GM18499 (cell line): ENCODE measurements around the gene DUSP8.

ENCODE experiments used
- ATAC-seq: cut with Tn5 transposase; IDR thresholded peaks from one replicate; pipeline ENCODE4 v1.9.1; 2021; ENCODE audit warnings: moderate number of reproducible peaks; ENCODE audit not compliant: insufficient read depth, unreplicated experiment

DUSP8 gene

GRCh38 chr11:1506981-1507380 lies 65.1 kb downstream of the DUSP8 start:
- no peak for ATAC-seq

DNA sequence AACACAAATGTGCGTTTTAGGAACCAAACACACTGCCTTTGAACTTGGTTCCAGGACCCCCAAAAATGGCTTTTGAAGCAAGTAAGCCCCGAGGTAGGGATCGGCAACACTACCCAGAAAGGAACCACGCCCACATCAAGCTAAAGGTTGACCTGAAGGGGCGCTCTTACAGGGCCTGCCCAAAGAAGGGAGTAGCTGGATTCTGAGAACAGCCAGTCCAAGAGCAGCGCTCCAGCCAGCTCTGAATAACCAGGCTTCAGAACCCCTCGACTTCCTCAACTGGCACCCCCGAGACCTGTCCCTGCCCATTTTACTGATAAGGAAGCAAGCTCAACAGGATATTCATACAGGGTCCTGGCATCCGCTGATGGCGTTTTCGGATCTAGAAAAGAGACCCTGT lies 66.6 kb downstream of the DUSP8 start:
- ATAC-seq: no peak

DNA sequence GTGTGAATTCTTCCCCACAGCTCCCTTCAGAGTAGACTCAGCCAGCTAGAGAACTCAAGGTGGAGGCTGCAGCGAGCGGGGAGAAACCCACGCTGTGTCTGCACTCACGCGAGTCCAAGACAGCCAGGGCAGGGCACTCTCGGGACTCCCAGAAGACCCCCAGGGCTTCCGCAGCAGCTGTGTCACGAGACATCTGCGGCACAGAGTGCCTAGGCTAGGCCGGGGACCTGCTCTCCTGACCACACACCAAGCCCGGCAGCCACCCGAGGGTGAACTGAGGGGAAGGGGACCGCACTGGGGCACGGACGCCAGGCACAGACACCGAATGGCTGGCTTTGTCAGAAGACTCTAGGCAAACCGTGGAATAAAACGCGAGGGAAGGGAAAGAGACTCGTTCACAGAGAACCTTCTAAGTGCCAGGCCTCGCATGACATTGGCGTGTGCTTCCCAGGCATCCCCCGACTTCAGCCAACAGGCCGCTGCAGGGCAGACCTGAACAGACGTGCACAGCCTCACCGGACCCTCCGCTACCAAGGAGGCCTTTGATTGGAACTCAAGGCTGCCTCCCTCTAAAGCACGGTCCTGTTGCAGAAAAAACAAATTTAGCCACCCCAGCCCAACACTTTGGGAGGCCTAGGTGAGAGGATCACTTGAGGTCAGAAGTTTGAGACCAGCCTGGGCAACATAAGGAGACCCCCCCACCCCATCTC lies 67.3 kb downstream of the DUSP8 start:
- ATAC-seq: no peak

- ATAC-seq: no peak
Measured at GRCh38 chr11:1504138-1504537, 67.9 kb downstream of the DUSP8 start.
